HT1080 (cell line): ENCODE measurements around the gene MGAT4C. TPM values are rescaled to one million over a fixed set of nuclear protein-coding genes. Genes with fewer than 3 reads are reported as not detected.
"Not testable (repeated sequence)": the region's sequence is repeated elsewhere in the genome, so short reads cannot be mapped to it uniquely, and the experiment has no call there.

ENCODE experiments used
- DNase-seq: peaks from one replicate; pipeline ENCODE4 v3.0.0-alpha.2; 2015; ENCODE audit warnings: low read depth
- total RNA-seq: library from RNA; depleted of rRNA; stranded (reverse); fragments of >200 nt; shearing (Covaris generic); gene quantifications from 2 replicates; pipeline ENCODE4 v1.2.3, GENCODE V29; 2014

The MGAT4C gene
- total RNA-seq, 1 experiment from 2014 or later = not detected

DNA sequence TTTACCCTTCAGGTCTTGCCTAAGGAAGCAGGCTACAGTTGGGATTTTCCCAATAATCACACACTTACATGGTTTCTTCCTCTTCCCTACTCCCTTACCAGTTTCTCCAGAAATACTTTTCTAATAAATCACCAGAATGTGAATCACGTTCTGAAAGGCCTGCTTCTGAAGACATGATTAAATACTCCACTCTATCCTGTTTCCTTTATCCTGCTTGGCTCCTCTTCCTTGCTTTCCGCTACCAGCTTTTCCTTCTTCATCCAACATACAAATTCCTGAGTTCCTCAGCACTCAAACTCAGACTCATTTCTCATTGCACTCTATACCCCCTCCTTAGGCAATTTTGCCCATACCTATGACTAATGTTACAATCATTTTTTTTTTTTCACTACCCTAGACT, 118.3 kb downstream of the MGAT4C start:
- DNase-seq = peak; percentile 81

DNA sequence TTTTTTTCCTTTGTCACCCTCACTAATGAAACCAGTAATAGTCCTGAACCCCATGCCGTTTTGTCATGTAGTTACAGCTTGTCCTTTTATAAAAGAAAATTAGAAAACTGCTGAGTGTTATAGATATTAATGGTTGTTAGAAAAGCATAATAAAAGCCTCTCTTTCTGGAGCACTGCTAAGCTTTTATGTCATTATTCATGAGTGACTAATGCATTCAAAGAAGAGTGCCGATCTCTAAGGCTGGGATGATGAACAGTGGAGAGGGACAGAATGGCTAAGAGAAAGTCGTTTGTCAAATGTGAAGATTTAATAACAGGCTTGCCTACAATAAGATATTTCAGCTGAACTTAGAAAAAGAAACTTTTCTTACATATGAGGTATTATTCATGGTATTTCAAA, 121.6 kb downstream of the MGAT4C start:
- DNase-seq = peak; percentile 20

DNA sequence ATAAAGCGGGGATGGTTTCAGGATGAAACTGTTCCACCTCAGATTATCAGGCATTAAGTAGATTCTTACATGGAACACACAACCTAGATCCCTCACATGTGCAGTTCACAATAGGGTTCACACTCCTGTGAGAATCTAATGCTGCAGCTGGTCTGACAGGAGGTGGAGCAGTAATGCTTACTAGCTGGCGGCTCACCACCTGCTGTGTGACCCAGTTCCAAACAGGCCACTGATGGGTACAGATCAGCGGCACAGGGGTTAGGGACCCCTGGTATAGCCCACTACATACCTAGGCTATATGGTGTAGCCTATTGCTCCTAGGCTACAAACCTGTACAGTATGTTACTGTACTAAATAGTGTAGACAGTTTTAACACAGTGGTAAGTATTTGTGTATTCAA, 129.3 kb downstream of the MGAT4C start:
- not testable (repeated sequence) for DNase-seq

DNA sequence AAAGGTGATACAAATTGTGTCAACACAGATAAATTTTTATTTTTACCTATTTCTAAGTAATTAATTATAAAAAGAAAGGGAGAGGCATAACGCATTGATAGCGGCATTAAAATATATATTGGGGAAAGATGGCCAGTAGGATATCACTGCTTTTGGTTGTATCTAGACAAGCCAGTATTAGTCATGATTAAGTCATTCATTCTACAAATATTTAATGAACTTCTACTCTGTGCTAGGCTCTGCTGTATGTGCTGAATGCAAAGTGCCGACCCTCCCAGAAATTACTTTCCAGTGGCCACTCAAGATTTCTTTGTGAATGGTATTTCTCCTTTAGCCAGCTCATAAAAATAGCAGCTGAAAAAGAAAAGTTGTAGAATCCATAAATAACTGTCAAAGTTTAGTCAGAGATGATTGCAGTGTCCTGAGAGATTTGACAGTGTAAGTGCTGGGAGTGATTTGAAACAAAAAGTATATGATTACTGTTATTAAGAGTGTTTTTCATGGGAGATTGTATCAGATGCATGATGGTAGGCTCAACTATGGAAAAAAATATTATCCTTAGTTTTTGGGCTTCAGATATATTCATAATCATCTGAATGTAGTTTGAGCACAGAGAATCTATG, 133.2 kb downstream of the MGAT4C start:
- no peak for DNase-seq

DNA sequence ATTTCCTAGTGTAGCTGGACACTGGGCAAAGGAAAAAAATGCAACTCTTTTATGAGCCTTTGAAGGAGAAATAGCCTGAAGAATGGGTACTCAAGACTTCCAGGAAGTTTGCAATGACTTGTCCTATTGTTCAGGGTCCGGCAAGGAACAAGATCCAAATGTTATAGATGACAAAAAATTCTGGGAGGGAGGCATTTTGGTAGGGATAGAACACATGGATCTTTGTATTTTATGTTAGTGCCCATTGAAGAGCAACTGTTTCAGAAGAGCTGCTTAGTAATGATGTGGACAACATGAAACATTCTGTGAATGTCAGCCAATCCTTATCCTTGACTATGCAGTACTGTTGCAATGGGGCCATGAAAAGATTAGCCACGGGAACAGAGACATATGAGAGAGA, 138.0 kb downstream of the MGAT4C start:
- DNase-seq = no peak

DNA sequence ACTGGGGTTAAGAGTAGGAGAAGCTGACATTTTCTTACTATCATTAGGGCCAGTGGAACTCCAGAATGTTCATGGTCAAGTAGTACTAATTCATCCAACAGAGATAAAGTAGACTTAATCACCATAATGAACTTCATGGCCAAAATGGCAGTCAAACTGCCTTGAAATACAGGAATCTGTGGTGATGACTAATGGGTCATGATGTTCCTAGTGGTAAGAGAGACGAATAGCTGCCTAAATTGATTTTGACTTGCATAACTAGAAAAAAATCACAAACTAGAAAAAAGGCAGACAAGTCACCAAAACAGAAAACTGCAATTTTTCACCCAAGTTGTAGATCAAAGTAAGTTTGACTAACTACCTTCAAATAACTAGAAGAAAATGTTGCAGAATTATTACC, 138.5 kb downstream of the MGAT4C start:
- DNase-seq = peak; percentile 11

DNA sequence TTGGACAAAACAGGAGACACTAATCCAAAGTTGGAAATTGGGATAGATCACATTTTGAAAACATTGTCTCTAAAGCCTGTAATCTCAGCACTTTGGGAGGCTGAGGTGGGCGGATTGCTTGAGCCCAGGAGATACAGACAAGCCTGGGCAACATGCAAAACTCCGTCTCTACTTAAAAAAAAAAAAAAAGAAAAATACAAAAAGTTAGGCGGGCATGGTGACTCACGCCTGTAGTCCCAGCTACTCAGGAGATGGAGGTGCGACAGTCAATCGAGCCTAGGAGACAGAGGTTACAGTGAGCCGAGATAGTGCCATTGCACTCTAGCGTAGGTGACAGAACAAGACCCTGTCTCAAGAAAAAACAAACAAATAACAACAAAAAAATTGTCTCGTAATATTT, 152.1 kb downstream of the MGAT4C start:
- peak; percentile 11 for DNase-seq

DNA sequence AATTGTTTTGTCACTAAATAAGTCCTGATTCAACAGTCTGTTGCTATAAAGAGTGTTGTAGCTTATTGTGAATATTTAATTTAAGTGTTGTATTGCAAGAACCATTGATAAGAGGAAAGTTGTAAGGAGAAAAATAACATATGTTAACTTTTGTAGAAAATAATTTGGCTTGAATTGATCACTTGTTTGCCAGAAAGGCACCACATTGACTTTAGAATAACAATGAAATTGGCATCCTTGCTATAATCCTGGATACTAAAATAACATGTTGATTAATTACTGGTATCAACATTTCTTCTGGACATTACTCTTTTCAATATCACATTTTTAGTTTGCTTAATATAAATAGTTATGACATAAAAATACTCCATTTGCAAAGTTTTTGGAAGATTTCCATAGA, 159.0 kb downstream of the MGAT4C start:
- DNase-seq = no peak

DNA sequence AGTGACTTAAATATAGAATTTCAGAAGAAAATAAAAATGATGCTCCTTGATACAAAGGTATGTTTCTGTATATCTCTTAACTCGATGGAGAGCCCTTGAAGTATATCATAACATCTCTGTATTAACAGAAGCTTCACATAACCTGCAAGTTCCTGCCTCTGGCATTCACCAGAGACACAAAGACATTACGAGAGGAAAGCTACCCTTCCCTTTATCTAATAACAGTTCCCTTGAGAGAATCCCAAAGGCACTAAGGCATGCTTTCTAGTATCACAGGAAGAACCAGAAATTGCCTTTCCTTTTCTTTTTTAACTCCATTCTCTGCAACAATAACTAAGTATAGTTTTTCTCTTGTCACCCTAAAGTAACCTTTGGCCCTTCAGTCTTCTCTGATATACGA, 164.5 kb downstream of the MGAT4C start:
- no peak for DNase-seq

DNA sequence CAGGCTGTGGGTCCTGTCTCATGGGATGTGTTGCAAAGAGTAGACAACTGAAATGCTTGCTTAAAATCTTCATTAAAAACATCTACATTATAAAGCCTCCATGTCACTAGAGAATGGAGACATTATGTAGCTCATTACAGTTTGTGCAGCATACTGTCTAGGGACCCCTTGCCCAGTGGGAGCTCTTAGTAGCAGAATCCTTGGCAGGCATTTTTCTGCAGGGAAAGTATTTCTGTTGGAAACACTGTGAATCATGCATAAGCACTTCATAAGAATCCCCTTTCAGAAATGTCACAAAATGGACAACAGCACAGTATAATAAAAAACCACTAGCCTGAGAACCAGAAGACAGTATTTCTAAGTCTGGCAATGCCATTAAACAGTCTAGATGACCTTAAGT, 174.3 kb downstream of the MGAT4C start:
- DNase-seq = no peak

DNA sequence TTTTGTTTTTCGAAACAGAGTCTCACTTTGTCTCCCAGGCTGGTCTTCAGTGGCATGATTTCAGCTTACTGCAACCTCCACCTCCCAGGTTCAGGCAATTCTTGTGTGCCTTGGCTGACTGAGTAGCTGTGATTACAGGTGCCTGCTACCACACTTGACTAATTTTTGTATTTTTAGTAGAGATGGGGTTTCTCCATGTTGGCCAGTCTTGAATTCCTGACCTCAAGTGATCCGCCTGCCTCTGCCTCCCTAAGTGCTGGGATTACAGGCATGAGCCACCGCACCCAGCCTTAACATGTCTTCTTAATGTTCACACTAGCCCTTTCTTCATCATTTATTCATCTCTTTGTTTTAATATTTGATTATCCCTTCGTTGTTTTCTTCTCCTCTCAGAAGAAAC, 197.1 kb downstream of the MGAT4C start:
- not testable (repeated sequence) for DNase-seq

DNA sequence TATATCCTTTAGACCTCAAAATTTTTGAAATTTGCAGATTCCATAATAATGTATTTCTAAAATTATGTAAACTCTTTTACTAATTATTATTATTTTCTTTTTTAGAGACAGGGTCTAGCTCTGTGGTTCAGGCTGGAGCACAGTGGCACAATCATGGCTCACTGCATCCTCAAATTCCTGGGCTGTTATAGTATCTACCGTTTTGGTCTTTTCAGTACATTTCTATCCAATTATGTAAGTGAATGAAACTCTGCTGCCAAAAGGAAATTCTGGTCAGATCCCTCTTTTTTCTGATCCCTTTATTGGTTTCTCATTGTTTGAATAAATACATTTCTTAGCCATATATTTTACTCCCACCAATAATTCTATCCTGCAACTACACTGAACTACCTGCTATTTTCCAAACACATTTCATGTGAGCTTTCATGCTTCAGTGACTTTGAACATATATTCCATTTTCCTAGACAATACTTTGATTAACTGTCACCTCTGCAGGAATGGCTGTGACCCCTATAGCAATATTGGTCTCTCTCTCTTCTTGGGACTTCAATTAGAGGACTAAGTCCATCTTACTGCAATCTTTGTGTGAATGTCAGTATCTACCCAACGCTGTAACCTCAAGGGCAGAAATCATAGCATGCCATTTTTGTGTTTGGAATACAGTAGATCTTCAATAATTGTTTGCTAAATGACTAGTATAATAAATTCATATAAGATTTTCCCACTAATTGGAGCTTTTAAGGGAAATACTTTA, 198.9 kb downstream of the MGAT4C start:
- no peak for DNase-seq

DNA sequence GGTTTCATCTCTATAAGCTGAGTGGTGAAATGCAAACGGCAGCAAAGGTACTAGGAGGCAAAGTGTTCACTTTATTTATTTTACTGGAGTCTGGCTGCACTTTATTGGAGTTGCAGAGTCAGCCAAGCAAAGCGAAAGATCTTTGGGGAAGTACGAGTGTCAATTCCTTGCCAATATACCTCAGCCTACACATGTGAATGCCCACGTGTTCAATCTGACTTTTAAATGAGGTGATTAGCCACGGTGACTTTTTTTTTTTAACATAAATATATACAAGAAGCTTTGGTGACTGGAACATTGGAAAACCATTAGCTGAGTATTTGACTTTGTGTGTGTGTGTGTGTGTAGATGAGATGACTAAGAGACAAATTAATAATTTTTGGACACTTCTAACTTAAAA, 203.3 kb downstream of the MGAT4C start:
- no peak for DNase-seq

DNA sequence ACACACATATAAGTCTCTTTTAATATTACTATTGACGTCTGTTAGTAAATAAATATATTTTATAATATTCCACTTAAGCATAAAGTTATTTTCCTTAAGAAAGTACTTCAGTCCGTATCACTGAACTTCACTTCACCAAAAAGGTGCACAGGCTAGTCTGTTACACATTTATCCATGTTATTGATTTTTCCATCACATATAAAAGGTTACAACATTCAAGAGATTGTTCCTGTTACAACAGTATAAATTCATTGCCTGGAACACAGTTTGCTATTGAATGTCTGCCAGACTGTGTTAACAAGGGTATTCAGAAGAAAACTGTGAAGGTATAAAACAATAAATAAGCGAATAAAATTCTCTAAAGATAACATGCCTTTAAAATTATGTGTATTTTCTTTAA, 206.2 kb downstream of the MGAT4C start:
- DNase-seq = no peak

DNA sequence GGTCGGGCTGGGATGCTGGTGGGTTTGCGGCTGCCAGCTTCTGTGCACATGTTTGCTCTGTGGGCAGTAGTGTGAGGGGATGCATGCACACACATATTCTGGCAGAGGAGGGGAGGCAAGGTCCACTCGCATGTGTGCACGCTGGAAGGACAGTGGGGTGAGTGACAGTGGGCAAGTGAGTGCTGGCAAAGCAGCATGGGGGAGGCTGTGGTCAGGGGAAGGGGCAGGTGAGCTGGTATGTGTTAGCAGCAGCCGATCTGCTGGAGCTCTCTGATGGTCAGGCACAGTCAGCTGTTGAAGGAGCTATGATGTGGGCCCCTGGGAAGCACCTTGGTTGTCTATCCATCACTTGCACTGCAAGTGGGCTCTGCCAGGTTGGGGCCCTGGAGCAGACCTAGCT, 211.8 kb downstream of the MGAT4C start:
- no peak for DNase-seq

DNA sequence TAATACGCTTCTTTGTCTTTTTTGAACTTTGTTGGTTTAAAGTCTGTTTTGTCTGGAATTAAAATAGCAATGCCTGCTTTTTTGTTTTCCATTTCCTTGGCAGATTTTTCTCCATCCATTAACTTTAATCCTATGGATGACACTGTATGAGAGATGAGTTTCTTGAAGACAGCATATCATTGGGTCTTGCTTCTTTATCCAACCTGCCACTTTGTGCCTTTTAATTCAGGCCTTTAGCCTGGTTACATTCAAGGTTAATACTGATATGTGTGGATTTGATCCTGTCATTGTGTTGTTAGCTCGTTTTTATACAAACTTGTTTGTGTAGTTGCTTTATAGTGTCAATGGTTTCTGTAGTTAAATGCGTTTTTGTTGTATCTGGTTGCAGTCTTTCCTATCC, 214.1 kb downstream of the MGAT4C start:
- DNase-seq = no peak

DNA sequence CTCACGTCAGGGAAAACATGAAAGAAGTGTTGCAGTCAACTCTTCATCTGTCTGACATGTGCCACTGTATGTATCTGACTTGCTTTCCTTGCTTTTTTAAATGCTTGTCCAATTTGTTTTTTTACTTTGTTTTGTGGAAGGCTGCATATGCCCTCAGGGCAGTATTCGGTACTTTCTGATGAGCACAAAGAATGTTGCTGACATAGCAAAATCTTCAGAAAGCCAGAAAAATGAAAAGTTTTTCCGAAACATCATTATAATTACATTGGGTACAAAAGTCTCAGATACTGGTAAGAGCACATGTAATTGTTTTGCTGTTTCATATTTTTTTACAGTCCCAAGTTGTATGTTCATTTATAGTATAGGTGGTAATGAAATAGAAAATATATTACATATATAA, 237.8 kb downstream of the MGAT4C start:
- DNase-seq = no peak

DNA sequence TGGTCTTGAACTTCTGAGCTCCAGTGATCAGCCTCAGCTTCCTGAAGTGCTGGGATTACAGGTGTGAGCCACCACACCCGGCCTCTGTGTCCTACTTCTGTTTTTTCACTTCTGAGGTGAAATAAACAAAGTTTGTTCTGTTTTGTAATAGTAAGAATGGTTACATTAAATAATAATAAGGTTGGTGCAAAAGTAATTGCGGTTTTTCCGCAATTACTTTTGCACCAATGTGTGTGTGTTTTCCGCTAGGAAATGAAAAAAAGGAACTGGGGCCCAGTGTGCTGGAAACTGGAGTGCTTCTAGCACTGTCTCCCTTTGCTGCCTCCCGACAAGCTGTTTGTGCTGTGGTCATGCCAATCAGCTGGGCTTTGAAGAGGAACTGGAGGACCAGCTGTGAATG, 241.2 kb downstream of the MGAT4C start:
- no peak for DNase-seq

DNA sequence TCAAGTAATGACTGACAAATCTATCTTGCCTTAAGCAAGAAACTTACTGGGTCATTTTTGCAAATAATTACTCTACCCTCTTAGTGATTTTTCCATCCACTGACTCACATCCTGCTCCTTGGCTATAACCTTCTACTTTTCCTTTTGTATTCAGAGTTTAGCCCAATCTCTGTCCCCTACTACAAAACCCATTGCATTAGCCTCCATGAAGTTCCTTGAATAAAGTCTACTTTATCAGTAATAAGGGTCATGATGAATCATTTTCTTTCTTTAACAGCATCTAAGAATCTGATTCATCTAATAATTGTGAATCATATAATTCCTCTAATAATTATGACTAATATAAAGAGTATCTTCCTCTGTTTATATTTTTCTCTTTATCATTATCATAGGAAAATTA, 249.5 kb downstream of the MGAT4C start:
- DNase-seq = peak; percentile 37

DNA sequence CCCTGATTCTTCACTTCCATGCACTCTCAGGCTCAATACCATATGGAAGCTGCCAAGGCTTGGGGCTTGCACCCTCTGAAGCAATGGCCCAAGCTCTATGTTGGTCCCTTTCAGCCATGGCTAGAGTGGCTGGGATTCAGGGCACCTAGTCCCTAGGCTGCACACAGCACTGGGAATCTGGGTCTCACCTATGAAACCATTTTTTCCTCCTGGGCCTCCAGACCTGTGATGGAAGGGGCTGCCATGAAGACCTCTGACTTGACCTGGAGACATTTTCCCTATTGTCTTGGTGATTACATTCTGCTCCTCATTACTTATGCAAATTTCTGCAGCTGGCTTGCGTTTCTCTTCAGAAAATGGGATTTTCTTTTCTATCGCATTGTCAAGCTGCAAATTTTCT, 258.1 kb downstream of the MGAT4C start:
- DNase-seq = no peak

DNA sequence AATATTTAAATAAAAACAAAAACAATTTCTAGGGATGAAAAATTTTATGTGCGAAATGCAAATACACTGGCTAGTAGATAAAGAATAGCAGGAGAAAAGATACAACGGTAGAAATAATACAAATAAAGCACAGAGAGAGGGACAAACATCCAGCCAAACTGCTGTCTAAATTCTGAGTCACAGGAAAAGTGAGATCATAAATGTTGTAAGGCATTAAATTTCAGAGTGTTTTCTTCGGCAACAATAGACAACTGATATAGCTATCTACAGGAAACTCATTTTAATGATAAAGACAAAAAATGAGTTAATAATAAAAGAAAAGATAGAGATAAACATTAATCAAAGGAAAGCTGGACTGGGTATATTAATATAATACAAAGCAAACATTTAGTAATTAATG, 259.9 kb downstream of the MGAT4C start:
- DNase-seq = peak; percentile 28

DNA sequence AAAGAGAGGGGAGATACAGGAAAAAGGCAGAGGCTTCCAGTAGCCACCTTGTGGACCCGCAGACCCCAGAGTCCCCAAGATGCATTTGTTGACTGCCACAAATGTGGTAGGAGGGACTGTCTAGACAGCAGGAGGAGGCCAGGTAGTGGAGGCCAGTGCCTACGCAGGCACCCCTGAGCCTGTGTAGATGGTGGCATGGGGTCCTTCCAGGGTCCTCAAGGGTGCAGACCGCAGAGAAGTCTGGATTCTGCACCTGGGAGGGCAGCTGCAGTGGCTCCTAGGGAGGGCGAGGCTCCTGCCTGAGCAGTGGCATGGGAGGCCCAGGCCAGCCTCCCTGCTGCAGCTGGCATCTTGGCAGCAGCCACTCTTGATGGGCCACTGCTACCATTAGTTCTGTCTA, 262.4 kb downstream of the MGAT4C start:
- no peak for DNase-seq

DNA sequence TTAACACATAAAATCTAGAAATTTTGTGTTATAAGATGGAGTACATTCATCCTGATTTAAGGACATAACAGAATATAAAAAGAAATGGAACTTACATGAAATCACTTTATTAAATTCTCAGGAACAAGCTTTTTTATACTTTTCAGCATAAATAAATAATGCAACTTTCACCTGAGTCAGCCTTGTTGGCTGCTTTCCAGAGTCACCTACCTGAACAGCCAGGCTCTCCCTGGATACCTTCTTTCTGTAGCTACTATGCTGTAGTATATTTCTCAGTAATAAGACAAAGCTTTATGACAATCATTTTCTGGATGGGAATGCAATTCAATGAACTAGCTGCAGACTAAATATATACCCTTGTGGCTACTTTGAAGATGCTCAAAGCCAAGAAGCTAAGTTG, 270.2 kb downstream of the MGAT4C start:
- DNase-seq = no peak
